ENCODE data around the gene LASP1.

GRCh38 chr17:38969281-38969680 lies 99.4 kb downstream of the LASP1 start:
- TF ChIP-seq CTCF (conservative IDR thresholded peaks at IDR 0.05; ENCODE audit: low read depth, low read length), result no peak
- no peak for TF ChIP-seq POLR2A (IDR thresholded peaks at IDR 0.05; ENCODE audit: low read depth, low read length)
- TF ChIP-seq USF2 (IDR thresholded peaks at IDR 0.05; ENCODE audit: low read depth, low read length), result no peak
- TF ChIP-seq RAD21 (IDR thresholded peaks at IDR 0.05; ENCODE audit: low read length), result no peak
- no peak for TF ChIP-seq FOS (IDR thresholded peaks at IDR 0.05; ENCODE audit: low read depth, low read length)

Data from IMR-90 (cell line).